GDM1 (cell line): ENCODE data around the gene EIF4ENIF1.
"Not testable (repeated sequence)": the region's sequence is repeated elsewhere in the genome, so short reads cannot be mapped to it uniquely, and the experiment has no call there.

ENCODE experiments used
- DNase-seq: peaks from one replicate; lab custom pipeline; 2025; lab: John Stamatoyannopoulos, UW

EIF4ENIF1 gene

GRCh38 chr22:31491218-31491962 lies 1.7 kb upstream of the EIF4ENIF1 start:
- DNase-seq, result no peak

GRCh38 chr22:31490496-31490925 lies 869 bp upstream of the EIF4ENIF1 start:
- DNase-seq, result peak; percentile 95

GRCh38 chr22:31488988-31489617 lies 539 bp downstream of the EIF4ENIF1 start:
- DNase-seq, result peak; percentile 4

GRCh38 chr22:31488346-31488883 lies 1.2 kb downstream of the EIF4ENIF1 start:
- no peak for DNase-seq

DNA sequence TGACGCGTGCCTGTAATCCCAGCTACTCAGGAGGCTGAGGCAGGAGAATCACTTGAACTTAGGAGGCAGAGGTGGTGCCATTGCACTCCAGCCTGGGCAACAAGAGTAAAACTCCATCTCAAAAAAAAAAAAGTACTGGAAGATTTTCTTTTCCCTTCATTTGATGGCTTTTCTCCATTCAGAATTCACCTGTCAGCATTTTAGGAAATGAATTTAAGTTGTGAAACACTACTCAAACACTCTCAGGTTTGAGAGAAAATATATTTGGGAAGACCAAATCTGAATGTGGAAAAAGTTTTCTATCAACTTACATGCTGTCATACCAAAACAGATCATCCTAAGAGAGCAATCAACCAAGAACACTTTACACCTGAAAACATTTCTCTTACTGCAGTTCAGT lies 2.7 kb downstream of the EIF4ENIF1 start:
- DNase-seq, result no peak

DNA sequence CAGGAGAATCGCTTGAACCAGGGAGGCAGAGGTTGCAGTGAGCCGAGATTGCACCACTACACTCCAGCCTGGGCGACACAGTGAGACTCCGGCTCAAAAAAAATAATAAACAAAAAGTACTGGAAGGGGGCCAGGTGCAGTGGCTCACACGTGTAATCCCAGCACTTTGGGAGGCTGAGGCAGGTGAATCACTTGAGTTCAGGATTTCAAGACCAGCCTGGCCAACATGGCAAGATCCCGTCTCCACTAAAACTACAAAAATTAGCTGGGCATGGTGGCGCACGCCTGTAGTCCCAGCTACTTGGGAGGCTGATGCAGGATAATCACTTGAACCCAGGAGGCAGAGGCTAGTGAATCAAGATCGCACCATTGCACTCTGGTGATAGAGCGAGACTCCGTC lies 3.3 kb downstream of the EIF4ENIF1 start:
- not testable (repeated sequence) for DNase-seq

DNA sequence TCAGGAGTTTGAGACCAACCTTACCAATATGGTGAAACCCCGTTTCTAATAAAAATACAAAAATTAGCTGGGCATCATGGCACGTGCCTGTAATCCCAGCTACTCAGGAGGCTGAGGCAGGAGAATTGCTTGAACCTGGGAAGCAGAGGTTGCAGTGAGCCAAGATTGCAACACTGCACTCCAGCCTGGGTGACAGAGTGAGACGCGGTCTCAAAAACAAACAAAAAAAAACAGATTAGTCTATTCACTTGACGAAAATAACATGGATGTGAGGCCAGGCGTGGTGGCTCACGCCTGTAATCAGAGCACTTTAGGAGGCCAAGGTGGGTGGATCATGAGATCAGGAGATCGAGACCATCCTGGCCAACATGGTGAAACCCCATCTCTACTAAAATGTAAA lies 7.2 kb downstream of the EIF4ENIF1 start:
- DNase-seq, result not testable (repeated sequence)

GRCh38 chr22:31481129-31481528 lies 8.5 kb downstream of the EIF4ENIF1 start:
- DNase-seq, result no peak

DNA sequence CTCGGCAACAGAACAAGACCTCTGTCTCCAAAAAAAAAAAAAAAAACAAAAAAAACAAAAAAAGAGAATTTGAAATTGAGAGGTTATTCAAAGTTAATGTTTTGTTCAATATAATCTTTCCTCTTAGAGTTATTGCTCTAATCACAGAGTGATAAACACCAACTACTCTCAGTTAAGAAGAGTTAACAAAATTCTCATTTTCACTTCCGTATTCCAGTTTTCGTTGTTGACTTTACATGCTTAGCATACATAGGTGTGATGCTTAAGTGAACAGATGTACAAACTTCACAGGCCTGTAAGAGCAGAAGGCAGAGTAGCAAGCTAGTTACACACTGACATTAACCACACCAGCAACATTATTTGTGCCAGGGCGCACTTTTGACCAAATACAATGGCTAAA lies 12.3 kb downstream of the EIF4ENIF1 start:
- DNase-seq, result no peak

DNA sequence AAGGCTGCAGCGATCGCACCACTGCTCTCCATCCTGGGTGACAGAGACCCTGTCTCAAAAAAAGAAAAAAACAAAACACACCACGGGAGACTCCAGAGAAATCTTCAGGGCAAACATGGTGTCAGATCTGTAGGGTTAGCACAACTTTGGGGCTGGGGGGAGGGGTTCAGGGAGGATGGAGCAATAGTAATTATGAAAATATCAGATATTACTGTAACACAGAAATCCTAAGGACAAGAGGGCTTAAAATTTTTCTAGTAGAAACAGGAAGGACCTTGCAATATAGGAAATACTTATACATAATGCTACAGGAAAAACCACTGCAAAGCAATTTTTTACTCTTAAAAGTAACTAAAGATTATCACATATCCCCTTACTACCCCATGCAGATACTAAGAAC lies 13.8 kb downstream of the EIF4ENIF1 start:
- DNase-seq, result no peak

- DNase-seq, result no peak
These were observed 14.9 kb downstream of the EIF4ENIF1 start for GRCh38 chr22:31474743-31475142.

DNA sequence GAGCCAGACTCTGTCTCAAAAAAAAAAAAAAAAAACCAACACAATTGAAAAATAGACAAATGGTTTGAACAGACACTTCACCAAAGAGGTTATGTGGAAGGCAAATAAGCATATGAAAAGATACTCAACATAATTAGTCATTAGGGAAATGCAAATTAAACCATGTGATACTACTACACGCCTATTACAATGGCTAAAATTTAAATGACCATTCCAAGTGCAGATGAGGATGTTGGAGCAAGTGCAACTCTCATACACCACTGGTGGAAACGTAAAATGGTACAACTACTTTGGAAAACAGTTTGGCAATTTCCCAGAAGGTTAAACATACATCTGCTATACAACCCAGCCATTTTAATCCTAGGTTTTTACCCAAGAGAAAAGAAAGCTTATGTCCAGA lies 24.3 kb downstream of the EIF4ENIF1 start:
- no peak for DNase-seq

DNA sequence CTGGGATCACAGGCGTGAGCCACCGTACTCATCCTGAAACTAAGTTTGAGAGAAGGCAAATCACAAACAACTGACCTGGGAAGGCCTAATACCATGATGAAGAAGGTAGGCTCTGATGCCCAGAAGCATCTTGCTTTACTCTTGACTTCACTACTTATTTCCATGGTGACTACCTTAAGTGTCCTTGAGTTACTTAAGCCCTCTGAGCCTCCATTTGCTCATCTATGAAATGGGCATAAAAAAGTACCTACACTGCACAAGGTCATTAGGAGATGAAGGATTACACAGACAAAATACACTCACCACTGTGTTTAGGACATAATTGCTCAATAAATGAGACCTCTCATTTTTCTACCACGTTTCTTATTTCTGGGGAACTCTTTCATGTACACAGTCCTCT lies 27.9 kb downstream of the EIF4ENIF1 start:
- DNase-seq, result no peak

GRCh38 chr22:31451709-31452571 lies 37.7 kb downstream of the EIF4ENIF1 start:
- DNase-seq, result peak; percentile 12

GRCh38 chr22:31449506-31449905 lies 40.1 kb downstream of the EIF4ENIF1 start:
- no peak for DNase-seq

DNA sequence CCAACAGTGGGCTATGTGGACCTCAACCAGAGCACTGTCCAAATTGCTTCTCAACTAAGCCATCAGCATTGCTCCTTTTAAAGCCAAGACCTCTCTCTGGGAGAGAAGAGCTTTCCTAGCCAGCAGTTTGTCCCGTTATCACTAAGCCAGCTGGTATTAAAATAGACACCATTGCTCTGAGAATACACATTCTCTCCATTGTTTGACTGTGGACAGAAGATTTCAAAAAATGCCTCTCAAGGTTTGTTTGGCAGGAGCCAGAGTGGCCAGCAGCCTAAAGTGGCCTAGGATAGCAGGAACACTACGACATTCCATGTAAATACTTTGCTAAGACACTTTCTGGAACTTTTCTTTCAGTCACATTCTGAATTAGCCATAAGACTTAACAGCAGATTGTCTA lies 41.3 kb downstream of the EIF4ENIF1 start:
- DNase-seq, result no peak

DNA sequence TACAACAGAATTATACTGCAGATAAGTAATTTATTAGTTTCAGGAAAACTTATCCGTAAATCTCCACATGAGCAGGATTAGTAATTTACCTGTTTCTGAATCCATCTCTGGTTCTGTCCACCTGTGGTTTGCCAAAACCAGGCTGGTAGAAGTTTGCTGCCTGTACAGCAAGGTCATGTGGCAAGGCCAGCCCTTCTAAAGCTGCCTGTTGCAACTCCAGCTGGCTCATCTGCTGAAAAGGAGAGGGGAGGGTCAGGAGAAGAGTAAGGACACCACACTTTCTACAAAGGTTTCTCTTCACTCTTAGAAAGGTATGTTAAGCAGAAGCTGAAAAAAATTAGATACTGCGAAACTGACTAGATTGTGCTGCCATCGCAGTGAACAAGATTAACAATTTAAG lies 42.3 kb downstream of the EIF4ENIF1 start:
- DNase-seq, result no peak

GRCh38 chr22:31446767-31447166 lies 42.9 kb downstream of the EIF4ENIF1 start:
- no peak for DNase-seq

DNA sequence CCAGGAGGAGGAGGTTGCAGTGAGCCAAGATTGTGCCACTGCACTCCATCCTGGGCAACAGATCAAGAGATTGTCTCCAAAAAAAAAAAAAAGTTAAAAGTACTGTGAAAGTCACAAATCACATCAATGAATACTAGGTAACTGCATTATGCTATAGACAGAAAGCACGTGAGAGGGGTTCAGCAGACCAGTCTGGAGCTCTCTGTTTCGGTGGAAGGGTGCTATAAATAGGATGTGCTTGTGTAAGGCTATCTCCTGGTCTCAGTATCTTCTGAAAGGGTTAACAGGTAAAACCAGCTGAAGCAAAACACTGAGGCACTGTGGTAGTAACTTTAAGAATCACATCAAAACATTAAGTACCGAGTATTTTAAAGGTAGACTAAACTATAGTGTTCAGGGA lies 43.4 kb downstream of the EIF4ENIF1 start:
- DNase-seq, result no peak

- no peak for DNase-seq
These were observed 44.0 kb downstream of the EIF4ENIF1 start for GRCh38 chr22:31445642-31446041.

- DNase-seq, result no peak
These were observed 46.1 kb downstream of the EIF4ENIF1 start for GRCh38 chr22:31443516-31443915.

- no peak for DNase-seq
These were observed 46.7 kb downstream of the EIF4ENIF1 start for GRCh38 chr22:31442768-31443489.
